ENCODE results near the gene PTPRU. TPM values are rescaled to one million over a fixed set of nuclear protein-coding genes. Genes with fewer than 3 reads are reported as not detected.

PTPRU gene
- total and polyA plus RNA-seq, 2 of the 8 experiments (the other 6 are each of a cell fraction or from before 2014, with no cell fraction given): 33.8 to 41.8 TPM

DNA sequence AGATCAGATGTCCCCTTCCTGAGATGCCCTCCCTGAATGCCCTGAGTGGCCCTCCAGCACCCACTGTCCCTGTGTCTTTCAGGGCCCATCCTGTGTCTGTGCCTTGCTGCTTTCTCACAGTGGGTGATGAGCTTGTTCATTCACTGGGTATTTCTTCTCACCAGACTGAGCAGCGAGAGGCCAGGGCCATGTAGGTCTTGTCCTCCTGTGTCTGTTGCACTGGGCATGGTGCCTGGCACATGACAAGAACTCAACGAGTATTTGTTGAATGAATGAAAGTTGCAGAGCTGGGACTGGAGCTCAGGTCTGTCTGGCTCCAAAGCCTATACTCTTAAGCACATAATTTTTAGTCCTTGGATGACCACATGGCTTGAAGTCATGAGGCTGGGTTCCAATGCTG is 93.8 kb downstream of the PTPRU start (continued):
- TF ChIP-seq, protein P1, sequence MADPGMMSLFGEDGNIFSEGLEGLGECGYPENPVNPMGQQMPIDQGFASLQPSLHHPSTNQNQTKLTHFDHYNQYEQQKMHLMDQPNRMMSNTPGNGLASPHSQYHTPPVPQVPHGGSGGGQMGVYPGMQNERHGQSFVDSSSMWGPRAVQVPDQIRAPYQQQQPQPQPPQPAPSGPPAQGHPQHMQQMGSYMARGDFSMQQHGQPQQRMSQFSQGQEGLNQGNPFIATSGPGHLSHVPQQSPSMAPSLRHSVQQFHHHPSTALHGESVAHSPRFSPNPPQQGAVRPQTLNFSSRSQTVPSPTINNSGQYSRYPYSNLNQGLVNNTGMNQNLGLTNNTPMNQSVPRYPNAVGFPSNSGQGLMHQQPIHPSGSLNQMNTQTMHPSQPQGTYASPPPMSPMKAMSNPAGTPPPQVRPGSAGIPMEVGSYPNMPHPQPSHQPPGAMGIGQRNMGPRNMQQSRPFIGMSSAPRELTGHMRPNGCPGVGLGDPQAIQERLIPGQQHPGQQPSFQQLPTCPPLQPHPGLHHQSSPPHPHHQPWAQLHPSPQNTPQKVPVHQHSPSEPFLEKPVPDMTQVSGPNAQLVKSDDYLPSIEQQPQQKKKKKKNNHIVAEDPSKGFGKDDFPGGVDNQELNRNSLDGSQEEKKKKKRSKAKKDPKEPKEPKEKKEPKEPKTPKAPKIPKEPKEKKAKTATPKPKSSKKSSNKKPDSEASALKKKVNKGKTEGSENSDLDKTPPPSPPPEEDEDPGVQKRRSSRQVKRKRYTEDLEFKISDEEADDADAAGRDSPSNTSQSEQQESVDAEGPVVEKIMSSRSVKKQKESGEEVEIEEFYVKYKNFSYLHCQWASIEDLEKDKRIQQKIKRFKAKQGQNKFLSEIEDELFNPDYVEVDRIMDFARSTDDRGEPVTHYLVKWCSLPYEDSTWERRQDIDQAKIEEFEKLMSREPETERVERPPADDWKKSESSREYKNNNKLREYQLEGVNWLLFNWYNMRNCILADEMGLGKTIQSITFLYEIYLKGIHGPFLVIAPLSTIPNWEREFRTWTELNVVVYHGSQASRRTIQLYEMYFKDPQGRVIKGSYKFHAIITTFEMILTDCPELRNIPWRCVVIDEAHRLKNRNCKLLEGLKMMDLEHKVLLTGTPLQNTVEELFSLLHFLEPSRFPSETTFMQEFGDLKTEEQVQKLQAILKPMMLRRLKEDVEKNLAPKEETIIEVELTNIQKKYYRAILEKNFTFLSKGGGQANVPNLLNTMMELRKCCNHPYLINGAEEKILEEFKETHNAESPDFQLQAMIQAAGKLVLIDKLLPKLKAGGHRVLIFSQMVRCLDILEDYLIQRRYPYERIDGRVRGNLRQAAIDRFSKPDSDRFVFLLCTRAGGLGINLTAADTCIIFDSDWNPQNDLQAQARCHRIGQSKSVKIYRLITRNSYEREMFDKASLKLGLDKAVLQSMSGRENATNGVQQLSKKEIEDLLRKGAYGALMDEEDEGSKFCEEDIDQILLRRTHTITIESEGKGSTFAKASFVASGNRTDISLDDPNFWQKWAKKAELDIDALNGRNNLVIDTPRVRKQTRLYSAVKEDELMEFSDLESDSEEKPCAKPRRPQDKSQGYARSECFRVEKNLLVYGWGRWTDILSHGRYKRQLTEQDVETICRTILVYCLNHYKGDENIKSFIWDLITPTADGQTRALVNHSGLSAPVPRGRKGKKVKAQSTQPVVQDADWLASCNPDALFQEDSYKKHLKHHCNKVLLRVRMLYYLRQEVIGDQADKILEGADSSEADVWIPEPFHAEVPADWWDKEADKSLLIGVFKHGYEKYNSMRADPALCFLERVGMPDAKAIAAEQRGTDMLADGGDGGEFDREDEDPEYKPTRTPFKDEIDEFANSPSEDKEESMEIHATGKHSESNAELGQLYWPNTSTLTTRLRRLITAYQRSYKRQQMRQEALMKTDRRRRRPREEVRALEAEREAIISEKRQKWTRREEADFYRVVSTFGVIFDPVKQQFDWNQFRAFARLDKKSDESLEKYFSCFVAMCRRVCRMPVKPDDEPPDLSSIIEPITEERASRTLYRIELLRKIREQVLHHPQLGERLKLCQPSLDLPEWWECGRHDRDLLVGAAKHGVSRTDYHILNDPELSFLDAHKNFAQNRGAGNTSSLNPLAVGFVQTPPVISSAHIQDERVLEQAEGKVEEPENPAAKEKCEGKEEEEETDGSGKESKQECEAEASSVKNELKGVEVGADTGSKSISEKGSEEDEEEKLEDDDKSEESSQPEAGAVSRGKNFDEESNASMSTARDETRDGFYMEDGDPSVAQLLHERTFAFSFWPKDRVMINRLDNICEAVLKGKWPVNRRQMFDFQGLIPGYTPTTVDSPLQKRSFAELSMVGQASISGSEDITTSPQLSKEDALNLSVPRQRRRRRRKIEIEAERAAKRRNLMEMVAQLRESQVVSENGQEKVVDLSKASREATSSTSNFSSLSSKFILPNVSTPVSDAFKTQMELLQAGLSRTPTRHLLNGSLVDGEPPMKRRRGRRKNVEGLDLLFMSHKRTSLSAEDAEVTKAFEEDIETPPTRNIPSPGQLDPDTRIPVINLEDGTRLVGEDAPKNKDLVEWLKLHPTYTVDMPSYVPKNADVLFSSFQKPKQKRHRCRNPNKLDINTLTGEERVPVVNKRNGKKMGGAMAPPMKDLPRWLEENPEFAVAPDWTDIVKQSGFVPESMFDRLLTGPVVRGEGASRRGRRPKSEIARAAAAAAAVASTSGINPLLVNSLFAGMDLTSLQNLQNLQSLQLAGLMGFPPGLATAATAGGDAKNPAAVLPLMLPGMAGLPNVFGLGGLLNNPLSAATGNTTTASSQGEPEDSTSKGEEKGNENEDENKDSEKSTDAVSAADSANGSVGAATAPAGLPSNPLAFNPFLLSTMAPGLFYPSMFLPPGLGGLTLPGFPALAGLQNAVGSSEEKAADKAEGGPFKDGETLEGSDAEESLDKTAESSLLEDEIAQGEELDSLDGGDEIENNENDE (IDR thresholded peaks at IDR 0.05; ENCODE audit: insufficient replicate concordance, low read length): no peak
- TF ChIP-seq BRCA1 (IDR thresholded peaks at IDR 0.05; ENCODE audit: low read depth, low read length): no peak
- TF ChIP-seq ASH2L (IDR thresholded peaks at IDR 0.05; ENCODE audit: low read length): no peak
- TF ChIP-seq RFX5 (IDR thresholded peaks at IDR 0.05; ENCODE audit: borderline replicate concordance, low read depth, low read length): no peak
- no peak for TF ChIP-seq KDM5A (IDR thresholded peaks at IDR 0.05; ENCODE audit: low read length)
- no peak for TF ChIP-seq SP1 (IDR thresholded peaks at IDR 0.05; ENCODE audit: low read depth, low read length)
- TF ChIP-seq, protein P2, sequence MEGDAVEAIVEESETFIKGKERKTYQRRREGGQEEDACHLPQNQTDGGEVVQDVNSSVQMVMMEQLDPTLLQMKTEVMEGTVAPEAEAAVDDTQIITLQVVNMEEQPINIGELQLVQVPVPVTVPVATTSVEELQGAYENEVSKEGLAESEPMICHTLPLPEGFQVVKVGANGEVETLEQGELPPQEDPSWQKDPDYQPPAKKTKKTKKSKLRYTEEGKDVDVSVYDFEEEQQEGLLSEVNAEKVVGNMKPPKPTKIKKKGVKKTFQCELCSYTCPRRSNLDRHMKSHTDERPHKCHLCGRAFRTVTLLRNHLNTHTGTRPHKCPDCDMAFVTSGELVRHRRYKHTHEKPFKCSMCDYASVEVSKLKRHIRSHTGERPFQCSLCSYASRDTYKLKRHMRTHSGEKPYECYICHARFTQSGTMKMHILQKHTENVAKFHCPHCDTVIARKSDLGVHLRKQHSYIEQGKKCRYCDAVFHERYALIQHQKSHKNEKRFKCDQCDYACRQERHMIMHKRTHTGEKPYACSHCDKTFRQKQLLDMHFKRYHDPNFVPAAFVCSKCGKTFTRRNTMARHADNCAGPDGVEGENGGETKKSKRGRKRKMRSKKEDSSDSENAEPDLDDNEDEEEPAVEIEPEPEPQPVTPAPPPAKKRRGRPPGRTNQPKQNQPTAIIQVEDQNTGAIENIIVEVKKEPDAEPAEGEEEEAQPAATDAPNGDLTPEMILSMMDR (IDR thresholded peaks at IDR 0.05; ENCODE audit: control extremely low read depth in 1 of 3, insufficient read depth in 1 of 3, low read depth in 1 of 3, low read length in 3 of 3): no peak

All from H1 (cell line).